ENCODE data around the gene JAK2.
"Not testable (repeated sequence)": the region's sequence is repeated elsewhere in the genome, so short reads cannot be mapped to it uniquely, and the experiment has no call there.

JAK2 gene

GRCh38 chr9:4982721-4983482 lies 2.2 kb upstream of the JAK2 start:
- DNase-seq = no peak

GRCh38 chr9:4983601-4984165 lies 1.4 kb upstream of the JAK2 start:
- DNase-seq = peak in 1 of 2 experiments; percentile 3

GRCh38 chr9:4984171-4984620 lies 876 bp upstream of the JAK2 start:
- DNase-seq = no peak

GRCh38 chr9:4985386-4986266 lies 554 bp downstream of the JAK2 start:
- DNase-seq = peak in 1 of 2 experiments; percentile 28

GRCh38 chr9:4986296-4986695 lies 1.2 kb downstream of the JAK2 start:
- DNase-seq = no peak

GRCh38 chr9:4986783-4987182 lies 1.7 kb downstream of the JAK2 start:
- DNase-seq = no peak

GRCh38 chr9:4987961-4988421 lies 2.9 kb downstream of the JAK2 start:
- DNase-seq = no peak

GRCh38 chr9:4992872-4993271 lies 7.8 kb downstream of the JAK2 start:
- DNase-seq = no peak

GRCh38 chr9:4994166-4994890 lies 9.3 kb downstream of the JAK2 start:
- DNase-seq = no peak

GRCh38 chr9:4997196-4997595 lies 12.1 kb downstream of the JAK2 start:
- DNase-seq = no peak

GRCh38 chr9:4997631-4998030 lies 12.6 kb downstream of the JAK2 start:
- DNase-seq = no peak

GRCh38 chr9:5002811-5003210 lies 17.7 kb downstream of the JAK2 start:
- DNase-seq = no peak

GRCh38 chr9:5004481-5004880 lies 19.4 kb downstream of the JAK2 start:
- DNase-seq = no peak

- no peak for DNase-seq
Measured at GRCh38 chr9:5008202-5008601, 23.1 kb downstream of the JAK2 start.

GRCh38 chr9:5013374-5013773 lies 28.3 kb downstream of the JAK2 start:
- no peak for DNase-seq

- DNase-seq = no peak
Measured at GRCh38 chr9:5015934-5016333, 30.9 kb downstream of the JAK2 start.

GRCh38 chr9:5025416-5025815 lies 40.3 kb downstream of the JAK2 start:
- no peak for DNase-seq

- not testable (repeated sequence) for DNase-seq
Measured at GRCh38 chr9:5031941-5032340, 46.9 kb downstream of the JAK2 start.

GRCh38 chr9:5040730-5041389 lies 55.8 kb downstream of the JAK2 start:
- no peak for DNase-seq

- DNase-seq = no peak
Measured at GRCh38 chr9:5041390-5042115, 56.5 kb downstream of the JAK2 start.

GRCh38 chr9:5042661-5043178 lies 57.6 kb downstream of the JAK2 start:
- no peak for DNase-seq

Measured in cerebellar nuclear complex (tissue), 1 donor.